Medulla oblongata (tissue), 1 donor: Measurements from ENCODE around the gene ACOT7.

ENCODE experiments used
- DNase-seq: peaks from one replicate; pipeline ENCODE4 v3.0.0-alpha.2; 2015; ENCODE audit errors: extremely low spot score

Gene ACOT7

GRCh38 chr1:6360517-6361070, 33.0 kb downstream of the ACOT7 start:
- no peak for DNase-seq

GRCh38 chr1:6360117-6360496, 33.5 kb downstream of the ACOT7 start:
- DNase-seq: no peak

GRCh38 chr1:6359216-6360116, 34.1 kb downstream of the ACOT7 start:
- DNase-seq: peak; percentile 27

- no peak for DNase-seq
These were observed 34.8 kb downstream of the ACOT7 start for GRCh38 chr1:6358757-6359201.

GRCh38 chr1:6358144-6358624, 35.4 kb downstream of the ACOT7 start:
- no peak for DNase-seq

- no peak for DNase-seq
These were observed 36.2 kb downstream of the ACOT7 start for GRCh38 chr1:6357243-6357936.

DNA sequence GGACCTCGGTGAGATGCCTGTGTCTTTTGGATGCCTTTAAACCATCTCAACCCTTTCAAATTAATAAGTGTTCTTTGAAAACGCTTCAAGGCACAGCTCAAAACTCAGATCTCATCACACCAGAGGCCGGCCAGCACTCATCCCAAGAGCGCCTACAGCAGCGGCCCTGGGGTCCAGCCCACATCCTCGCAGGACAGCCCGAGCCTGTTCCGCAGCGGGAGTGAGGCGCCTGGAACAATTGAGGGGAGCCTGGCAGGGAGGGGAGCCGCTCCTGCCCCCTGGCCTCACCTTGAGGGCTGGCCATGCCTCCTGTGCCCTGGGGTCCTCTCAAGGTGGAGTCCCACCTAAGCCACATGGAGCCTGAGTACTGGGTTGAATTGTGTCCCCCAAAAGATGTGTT, 37.9 kb downstream of the ACOT7 start:
- no peak for DNase-seq

GRCh38 chr1:6354659-6355317, 38.8 kb downstream of the ACOT7 start:
- no peak for DNase-seq

DNA sequence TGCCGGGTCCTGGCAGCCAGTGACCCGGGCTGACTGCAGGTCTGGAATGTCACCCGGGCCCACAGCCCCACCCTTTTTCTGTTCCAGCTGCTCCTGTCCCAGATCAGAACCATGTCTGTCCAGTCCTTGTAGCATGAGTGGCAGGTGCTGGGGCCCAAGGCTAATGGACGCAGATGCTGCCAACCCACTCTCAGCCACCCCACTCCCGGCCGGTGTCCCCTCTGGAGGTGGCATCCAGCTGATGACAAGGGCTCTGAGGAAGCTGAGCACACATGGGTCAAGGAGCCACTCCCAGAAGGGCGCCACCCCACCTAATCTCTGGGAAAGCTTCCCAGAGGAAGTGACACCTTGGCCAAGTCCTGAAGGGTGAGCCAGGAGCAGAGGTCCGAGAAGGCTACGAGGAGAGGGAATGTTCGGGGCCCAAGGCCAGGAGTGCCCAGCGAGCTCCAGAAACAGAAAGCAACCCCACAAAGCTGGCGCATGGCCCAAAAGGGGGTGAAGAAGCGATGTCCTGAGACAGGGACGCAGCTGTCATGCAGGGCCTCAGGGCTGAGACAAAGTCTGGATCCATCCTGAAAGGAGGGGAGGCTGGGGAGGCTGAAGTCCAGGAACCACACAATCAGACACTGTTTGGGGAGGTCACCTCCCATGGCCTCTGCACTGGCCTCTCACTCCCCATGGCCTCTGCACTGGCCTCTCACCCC, 39.5 kb downstream of the ACOT7 start:
- no peak for DNase-seq

- DNase-seq: no peak
These were observed 40.0 kb downstream of the ACOT7 start for GRCh38 chr1:6353619-6353954.

GRCh38 chr1:6352138-6352563, 41.4 kb downstream of the ACOT7 start:
- no peak for DNase-seq

DNA sequence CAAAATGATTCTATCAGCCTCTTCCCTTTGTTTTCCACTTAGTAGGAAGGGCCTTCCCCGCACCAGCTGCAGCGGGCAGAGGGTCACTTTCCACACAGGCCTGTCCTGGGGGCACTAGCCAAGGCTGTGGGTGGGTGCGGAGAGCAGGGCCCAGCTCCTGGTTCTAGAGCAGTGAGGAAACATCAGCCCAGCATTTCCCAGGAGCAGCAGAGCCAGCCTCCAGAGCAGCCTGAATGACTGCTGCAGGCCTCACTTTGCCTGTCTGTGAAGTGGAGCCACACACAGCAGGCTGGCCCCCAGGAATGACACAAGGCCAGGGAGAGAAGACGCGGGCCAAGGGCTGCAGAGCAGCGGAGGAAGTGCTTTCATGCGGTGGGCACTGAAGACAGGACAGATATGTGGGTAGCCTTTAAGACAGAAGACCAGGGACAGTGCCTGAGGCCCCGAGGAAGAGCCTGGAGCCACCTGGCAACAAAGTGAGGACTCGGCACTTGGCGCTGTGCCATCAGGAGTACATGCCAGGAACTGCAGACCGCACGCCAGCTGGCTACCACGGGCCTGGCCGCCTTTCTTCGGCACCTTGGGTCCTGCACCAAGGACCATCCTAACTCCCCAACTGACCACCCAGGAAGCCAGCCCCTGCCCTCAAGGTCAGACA, 42.0 kb downstream of the ACOT7 start:
- DNase-seq: no peak

GRCh38 chr1:6350416-6351088, 43.0 kb downstream of the ACOT7 start:
- DNase-seq: peak; percentile 47

GRCh38 chr1:6349254-6349943, 44.2 kb downstream of the ACOT7 start:
- no peak for DNase-seq

DNA sequence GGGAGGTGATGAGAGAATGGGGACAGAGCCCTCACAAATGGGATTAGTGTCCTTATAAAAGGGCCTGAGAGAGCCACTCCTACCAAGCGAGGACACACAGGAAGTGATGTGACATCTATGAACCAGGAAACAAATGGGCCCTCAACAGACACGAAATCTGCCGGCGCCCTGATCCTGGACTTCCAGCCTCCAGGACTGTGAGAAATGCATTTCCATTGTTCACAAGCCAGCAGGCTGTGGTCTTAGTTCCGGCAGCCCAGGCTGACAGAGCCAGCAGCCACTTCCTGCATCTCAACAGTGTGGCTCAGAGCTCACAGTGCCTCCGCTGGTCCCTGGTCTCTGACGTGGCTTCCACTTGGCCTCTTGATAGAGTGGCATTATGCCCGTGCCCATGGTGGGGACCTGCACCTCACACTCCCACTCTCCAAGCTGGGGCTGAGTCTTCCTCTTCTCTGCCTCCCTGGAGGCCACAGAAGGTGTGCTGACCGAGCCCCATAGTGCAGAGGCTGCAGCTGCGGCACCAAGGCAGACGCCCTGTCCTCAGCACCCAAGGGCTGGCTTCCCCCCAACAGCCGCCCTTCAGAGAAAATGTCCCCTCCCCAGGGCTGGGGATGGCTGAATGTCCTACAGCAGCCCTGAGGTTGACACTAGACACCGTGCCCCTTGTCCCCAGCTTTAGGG, 44.9 kb downstream of the ACOT7 start:
- peak; percentile 19 for DNase-seq

DNA sequence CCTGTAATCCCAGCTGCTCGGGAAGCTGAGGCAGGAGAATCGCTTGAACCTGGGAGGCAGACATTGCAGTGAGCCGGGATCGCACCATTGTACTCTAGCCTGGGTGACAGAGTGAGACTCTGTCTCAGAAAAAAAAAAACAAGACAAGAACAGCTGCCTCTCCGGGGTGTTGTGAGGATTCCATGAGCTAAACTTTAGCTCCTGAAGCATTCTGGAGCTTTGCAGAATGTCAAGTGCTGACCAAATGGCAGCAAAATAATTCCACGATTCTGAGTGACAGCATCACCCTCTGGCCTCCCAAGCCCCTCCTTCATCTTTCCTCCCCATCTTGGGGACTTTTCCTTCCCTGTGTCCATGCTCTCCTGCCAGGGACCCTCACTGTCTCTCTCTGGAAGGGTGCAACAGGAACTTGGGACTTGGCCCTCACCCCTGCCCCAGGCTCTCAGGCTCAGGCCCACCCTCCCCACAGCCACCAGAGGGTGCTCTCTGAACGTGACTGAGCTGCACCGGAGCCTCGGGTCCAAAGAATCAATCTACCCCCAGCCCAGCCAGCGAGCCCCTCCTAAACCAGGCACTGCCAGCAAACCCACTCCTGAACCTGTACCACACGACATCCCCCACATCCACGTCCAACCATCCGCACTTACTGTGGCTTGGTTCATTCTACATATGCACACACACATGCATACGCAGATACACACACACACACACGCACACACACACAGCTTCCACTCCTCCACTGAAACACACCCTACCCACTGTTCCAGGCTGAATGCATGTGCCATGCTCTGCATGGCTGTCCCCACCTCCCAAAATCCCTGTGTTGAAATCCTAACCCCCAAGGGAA, 45.7 kb downstream of the ACOT7 start:
- peak; percentile 30 for DNase-seq

GRCh38 chr1:6345460-6345859, 48.1 kb downstream of the ACOT7 start:
- DNase-seq: no peak

- DNase-seq: no peak
These were observed 48.6 kb downstream of the ACOT7 start for GRCh38 chr1:6345009-6345408.
